ENCODE measurements around the gene MACF1. TPM values are rescaled to one million over a fixed set of nuclear protein-coding genes. Genes with fewer than 3 reads are reported as not detected.

Gene MACF1
- total RNA-seq, 1 experiment from 2014 or later: 190 TPM

DNA sequence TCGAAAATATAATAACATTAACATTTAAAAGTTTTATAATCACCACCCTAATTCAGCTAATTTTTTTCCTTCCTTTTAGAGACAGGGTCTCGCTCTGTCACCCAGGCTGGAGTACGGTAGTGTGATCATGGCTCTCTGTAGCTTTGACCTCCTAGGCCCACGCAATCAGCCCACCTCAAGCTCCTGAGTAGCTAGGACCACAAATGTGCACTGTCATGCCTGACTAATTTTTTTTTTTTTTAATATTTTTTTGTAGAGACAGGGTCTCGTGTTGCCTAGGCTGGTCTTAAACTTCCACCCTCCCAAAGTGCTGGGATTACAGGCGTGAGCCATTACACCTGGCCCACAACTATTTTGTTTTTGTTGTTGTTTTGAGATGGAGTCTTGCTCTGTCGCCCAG is 172.2 kb downstream of the MACF1 start:
- H3K9me3 ChIP-seq (ENCODE audit: control insufficient read depth, low read depth, low read length): no peaks in the 10 kb centered on the region
- no peak overlapping the region for H3K14ac ChIP-seq (ENCODE audit: insufficient read depth, low read length)
- H3K56ac ChIP-seq (ENCODE audit: insufficient read length, low read depth, low read length): no peak overlapping the region
- H2BK12ac ChIP-seq (ENCODE audit: insufficient read length, low read depth, low read length): no peak overlapping the region
- Mint-ChIP-seq H3K36me3 (ENCODE audit: insufficient read depth in 1 of 3, low read depth in 3 of 3) (peaks cover 13 to 54% (median 50%) of the 10 kb centered on the region in 3 experiments; a peak in 6 of 7 replicates), H3K9me3 (no peaks in the 10 kb centered on the region), H3K4me1 (peaks cover 0 to 2% of the 10 kb centered on the region in 2 experiments; a peak in 1 of 4 replicates), H3K27ac (no peak overlapping the region), H3K4me3 (no peak overlapping the region), H3K27me3 (ENCODE audit: low read depth) (no peaks in the 10 kb centered on the region; the same call in 1 of the 2 replicates)
- H4K5ac ChIP-seq (ENCODE audit: insufficient read length, low read depth, low read length): no peak overlapping the region
- H3K79me2 ChIP-seq (ENCODE audit: insufficient read depth, low read length): no peaks in the 10 kb centered on the region
- H4K8ac ChIP-seq (replicated peaks; ENCODE audit: insufficient read length, low read depth, low read length): no peak overlapping the region
- H3K18ac ChIP-seq (ENCODE audit: insufficient read length, low read depth, low read length): no peak overlapping the region
- no peak overlapping the region for H3K4me2 ChIP-seq (ENCODE audit: insufficient read depth, insufficient read length, low read length)
- H3K4me1 ChIP-seq (ENCODE audit: insufficient read depth, low read length): no peaks in the 10 kb centered on the region
- H4K91ac ChIP-seq (ENCODE audit: insufficient read length, low read depth, low read length): no peak overlapping the region
- H2BK15ac ChIP-seq (ENCODE audit: low read depth, low read length): no peak overlapping the region
- H3K79me1 ChIP-seq (ENCODE audit: insufficient read depth, low read depth, low read length, poor library complexity, severe bottlenecking): no peaks in the 10 kb centered on the region
- no peak overlapping the region for H3K23ac ChIP-seq (ENCODE audit: insufficient read length, low read depth, low read length)
- H3K27ac ChIP-seq (ENCODE audit: insufficient read length, low read depth, low read length): no peak overlapping the region
- no peak overlapping the region for H2AK5ac ChIP-seq (ENCODE audit: insufficient read length, low read length)
- H3K23me2 ChIP-seq (ENCODE audit: insufficient read length, low read depth, low read length, poor library complexity, severe bottlenecking): no peaks in the 10 kb centered on the region
- no peak overlapping the region for H3K9ac ChIP-seq (ENCODE audit: extremely low read depth, insufficient read length, low read length)
- no peak for DNase-seq
- no peak overlapping the region for H3K4ac ChIP-seq (ENCODE audit: low read depth, low read length)
- H2BK20ac ChIP-seq (ENCODE audit: low read depth, low read length, poor library complexity, severe bottlenecking): no peak overlapping the region
- no peak overlapping the region for H2BK120ac ChIP-seq (ENCODE audit: low read depth, low read length, poor library complexity, severe bottlenecking)
- H2AFZ ChIP-seq (ENCODE audit: low read length): no peak overlapping the region
- TF ChIP-seq, protein P1, sequence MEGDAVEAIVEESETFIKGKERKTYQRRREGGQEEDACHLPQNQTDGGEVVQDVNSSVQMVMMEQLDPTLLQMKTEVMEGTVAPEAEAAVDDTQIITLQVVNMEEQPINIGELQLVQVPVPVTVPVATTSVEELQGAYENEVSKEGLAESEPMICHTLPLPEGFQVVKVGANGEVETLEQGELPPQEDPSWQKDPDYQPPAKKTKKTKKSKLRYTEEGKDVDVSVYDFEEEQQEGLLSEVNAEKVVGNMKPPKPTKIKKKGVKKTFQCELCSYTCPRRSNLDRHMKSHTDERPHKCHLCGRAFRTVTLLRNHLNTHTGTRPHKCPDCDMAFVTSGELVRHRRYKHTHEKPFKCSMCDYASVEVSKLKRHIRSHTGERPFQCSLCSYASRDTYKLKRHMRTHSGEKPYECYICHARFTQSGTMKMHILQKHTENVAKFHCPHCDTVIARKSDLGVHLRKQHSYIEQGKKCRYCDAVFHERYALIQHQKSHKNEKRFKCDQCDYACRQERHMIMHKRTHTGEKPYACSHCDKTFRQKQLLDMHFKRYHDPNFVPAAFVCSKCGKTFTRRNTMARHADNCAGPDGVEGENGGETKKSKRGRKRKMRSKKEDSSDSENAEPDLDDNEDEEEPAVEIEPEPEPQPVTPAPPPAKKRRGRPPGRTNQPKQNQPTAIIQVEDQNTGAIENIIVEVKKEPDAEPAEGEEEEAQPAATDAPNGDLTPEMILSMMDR (conservative IDR thresholded peaks at IDR 0.05): no peak
- no peak overlapping the region for H3T11ph ChIP-seq (ENCODE audit: low read length)
- no peaks in the 10 kb centered on the region for H3K27me3 ChIP-seq (ENCODE audit: insufficient read depth, low read length)
- WGBS (ENCODE audit: extremely low coverage, insufficient read length, low lambda C conversion rate): no CpG with 5 or more reads among the region's 7 CpGs
- no peak overlapping the region for H2BK5ac ChIP-seq (ENCODE audit: insufficient read length, low read length)
- no peaks in the 10 kb centered on the region for H4K20me1 ChIP-seq (ENCODE audit: control insufficient read depth, insufficient read depth, insufficient read length)
